HG03378 (cell line): ENCODE measurements around the gene CHAMP1.

Experiments
- ATAC-seq: cut with Tn5 transposase; IDR thresholded peaks from one replicate; pipeline ENCODE4 v1.9.1; 2021; ENCODE audit warnings: mild to moderate bottlenecking, moderate library complexity; ENCODE audit not compliant: unreplicated experiment

CHAMP1 gene, protein sequence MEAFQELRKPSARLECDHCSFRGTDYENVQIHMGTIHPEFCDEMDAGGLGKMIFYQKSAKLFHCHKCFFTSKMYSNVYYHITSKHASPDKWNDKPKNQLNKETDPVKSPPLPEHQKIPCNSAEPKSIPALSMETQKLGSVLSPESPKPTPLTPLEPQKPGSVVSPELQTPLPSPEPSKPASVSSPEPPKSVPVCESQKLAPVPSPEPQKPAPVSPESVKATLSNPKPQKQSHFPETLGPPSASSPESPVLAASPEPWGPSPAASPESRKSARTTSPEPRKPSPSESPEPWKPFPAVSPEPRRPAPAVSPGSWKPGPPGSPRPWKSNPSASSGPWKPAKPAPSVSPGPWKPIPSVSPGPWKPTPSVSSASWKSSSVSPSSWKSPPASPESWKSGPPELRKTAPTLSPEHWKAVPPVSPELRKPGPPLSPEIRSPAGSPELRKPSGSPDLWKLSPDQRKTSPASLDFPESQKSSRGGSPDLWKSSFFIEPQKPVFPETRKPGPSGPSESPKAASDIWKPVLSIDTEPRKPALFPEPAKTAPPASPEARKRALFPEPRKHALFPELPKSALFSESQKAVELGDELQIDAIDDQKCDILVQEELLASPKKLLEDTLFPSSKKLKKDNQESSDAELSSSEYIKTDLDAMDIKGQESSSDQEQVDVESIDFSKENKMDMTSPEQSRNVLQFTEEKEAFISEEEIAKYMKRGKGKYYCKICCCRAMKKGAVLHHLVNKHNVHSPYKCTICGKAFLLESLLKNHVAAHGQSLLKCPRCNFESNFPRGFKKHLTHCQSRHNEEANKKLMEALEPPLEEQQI

DNA sequence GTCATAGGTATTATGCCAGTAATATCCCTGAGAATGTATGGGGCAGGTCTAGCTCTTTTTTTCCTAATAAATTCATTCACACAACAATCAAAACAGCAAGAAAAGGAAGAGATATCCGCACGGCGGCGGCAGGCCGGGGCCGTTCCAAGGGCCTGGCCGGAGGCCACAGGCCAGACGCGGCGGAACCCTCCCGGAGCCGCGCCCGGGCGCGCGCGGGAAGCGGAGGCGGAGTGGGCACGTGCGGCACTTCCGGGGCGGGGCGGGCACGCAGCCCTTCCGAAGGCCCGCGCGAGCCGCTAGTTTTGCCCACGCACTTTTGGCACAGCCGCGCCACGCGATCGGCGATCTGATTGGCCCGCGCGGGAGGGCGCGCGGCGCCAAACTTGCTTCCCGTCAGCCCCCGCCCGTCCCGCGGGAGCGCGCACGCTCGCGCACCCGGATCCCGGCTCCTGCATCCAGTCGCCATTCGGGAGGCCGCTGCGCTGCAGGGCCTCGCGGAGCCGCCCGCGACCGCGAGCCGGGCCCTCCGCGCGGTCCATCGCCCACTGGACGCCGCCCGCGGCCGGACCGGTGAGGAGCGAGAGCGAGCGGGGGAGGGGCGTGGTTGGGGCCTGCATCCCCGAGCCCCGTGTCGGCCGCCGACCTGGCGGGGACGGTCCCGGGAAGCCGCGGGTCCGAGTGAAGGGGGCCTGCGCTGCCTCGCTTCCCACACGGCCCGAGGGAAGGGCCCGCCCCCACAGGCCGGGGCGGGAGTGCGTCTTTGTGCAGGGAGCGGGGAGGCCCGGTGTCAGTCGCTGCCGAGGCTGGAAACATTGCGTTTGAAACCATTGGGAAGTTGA lies at the start of gene CHAMP1:
Gene CHAMP1, plus strand, starts transcription at position 430 of the 839 bp plus-strand sequence. CDS start 9,340 bp downstream, outside the sequence.
- ATAC-seq = peak; percentile 56

DNA sequence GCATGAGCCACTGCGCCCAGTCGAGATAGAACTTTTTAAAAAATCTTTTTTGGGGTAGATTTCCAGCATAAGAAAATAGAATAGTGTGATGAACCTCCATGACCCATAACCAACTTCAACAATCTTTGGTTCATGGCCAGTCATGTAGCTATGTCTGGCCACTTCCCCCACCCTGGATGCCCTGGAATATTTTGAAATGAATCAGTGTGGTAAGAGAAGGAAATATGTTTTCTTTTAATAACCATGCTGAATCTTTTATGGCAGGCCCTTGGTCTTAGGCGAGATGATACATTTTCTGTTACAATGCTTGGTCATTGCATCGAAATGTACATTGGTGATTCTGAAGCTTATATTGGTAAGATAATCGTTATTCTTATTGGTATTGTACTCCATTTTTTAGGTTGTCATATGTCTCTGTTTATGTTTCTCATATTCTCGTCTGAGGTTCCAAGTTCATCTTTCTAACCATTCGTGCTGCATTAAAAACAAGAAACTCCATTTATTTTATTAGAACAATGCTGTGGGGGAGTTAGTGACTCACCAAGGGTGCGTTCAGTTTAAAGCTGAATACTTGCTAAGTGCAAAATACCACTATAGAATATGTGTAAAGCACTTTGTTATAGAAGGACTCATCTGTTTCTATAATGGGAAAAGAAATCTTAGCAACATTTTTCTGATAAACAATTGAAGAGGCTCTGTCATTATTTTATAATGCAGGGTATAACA lies 49.3 kb upstream of the CHAMP1 start:
- ATAC-seq = no peak

DNA sequence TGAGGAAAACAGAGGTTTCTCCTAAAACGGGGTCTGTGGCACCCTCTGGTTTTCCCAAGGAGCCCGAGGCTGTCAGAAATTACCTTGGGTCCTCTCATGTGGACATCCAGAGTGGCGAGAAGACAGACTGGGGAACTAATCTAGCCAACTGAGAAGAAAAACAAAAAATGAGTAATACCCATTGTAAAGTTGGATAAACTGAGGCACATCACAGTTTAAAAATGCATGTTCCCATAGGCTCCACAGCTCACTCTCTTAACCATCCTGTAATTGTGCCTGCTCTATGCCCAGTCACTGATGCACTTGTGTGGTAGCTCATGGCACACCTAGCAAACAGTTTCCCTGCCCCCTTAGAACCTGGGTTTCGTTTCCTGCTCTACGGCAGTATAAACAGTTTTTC lies 48.1 kb upstream of the CHAMP1 start:
- no peak for ATAC-seq

DNA sequence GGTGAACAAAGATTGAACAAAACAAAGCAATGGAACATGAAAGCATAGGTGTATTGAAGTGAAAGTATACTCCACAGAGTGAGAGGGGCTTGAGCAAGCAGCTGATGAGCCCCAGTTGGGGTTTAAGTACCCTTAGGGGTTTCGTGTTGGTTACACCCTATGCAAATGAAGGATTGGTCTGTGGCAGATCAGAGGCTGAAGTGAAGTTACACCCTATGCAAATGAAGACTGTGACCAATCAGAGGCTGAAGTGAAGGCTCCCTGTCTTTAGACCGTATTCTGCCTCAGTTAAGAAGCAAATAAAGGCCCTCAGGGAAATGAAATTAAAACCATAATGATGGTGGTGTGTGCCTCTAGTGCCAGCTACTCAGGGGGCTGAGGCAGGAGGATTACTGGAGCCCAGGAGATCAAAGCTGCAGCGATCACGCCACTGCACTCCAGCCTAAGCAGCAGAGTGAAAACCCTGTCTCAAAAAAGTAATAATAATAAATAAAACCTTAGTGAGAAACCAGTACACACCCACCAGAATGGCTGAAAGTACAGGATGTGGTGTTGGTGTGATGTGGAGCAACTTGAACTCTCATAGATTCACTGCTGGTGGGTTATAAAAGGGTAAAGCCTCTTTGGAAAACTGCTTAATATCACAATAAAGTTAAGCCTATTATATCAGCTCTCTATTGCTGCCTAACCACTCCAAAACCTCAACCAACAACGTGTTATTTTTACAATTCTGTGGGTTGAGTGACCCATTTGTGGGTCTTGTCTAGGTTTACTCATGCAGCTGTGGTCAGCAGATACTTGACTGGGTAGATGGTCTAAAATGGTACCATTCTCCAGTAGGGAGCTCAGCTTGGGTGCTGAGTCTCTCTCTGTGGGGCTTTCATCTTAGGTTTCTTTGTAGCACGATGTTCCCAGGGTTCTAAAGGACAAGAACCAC lies 45.7 kb upstream of the CHAMP1 start:
- no peak for ATAC-seq

DNA sequence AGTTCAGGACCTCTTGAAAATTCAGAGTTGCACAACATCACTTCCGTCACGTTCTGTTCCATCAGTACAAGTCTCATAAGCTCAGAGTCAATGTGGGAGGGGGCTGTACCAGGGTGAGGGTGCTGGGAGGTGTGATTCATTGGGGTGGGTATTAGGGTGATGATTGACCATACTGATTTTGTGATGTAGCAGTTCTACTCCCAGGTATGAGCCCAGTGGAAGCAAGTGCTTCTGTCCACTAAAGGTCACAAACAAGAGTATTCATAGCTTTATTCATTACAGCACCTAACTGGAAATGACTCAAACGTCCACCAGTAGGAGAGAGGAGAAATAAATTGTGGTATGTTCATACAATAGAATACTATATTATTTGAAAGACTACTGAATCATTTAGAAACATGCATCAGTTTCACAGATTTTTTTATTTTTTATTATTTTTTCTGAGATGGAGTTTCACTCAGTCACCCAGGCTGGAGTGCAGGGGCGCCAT lies 45.0 kb upstream of the CHAMP1 start:
- no peak for ATAC-seq

DNA sequence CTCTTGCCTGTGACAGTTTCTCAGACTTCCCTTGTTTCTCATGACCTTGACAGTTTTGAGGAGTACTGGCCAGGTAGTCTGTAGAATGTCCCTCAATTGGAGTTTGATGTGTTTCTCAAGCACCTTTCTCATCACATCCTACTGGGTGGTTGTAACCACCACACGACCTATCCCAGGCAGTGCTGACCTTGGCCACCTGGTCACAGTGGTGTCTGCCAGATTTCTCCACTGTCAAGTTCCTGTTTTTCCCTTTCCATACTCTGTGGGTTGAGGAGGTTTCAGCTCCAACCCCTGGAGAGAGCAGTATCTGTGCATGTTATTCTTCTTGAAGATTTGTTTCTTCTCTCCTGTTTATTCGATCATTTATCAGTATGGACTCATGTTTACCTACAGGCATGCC lies 41.3 kb upstream of the CHAMP1 start:
- no peak for ATAC-seq

DNA sequence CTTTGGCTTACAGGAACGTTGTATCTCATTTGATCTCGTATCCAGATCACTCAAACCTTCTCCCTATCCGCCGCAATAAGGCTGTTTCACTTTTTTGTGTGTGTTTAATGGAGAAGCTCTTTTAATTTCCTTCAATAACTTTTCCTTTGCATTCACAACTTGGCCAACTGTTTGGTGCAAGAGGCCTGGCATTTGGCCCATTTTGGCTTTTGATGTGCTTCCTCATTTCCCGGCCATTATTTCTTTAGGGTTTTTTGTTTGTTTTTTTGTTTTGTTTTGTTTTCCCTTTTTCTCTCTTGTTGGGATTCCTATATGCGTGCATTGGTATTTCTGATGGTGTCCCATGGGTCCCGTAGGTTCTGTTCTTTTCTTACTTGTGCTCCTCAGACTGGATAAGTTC lies 39.0 kb upstream of the CHAMP1 start:
- ATAC-seq = no peak

DNA sequence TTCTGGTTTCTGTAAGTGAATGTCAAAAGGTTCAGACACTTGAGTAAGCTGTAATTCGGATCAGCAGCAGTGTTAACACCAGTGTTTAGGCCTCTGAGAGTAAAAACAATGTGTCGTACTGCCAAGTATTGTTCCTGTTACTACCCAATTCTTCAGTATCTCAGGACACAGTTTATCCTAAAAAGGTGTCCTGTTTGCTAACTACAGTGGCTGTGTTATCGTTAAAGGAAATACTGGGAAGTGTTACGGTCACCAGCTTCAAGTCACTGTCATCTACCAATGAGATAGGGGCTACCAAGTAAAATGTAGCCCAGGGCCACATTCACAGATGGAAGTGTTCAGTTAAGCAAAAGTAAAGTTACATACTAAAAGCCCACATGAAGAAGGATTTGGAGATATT lies 35.2 kb upstream of the CHAMP1 start:
- ATAC-seq = no peak

DNA sequence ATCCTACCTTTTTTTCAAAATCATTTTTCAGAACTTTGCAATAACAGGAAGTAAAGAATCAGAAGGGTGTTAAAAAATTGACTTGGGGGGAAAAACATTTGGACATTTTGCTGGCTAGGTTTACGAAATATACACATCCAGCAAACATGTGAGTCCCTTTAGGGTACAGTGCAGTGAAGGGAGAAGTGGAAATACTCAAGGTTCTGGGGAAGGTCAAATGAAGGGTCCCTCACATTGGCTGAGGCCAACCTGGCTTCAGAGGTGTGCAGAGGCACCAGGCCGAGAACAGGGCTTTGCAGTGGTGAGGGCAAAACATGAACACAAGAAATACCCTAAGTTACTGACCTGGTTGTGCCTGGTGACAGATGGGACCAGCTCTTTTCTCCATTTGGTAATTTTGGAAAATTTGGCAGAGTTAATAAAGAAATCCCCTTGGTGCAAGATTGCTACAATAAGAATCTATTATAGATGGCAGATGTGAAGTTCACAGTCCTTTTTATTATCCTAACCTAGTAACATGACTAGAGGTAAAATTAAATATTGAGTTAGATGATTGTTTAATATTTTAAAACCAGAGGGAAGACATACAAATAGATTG lies 34.4 kb upstream of the CHAMP1 start:
- ATAC-seq = no peak

DNA sequence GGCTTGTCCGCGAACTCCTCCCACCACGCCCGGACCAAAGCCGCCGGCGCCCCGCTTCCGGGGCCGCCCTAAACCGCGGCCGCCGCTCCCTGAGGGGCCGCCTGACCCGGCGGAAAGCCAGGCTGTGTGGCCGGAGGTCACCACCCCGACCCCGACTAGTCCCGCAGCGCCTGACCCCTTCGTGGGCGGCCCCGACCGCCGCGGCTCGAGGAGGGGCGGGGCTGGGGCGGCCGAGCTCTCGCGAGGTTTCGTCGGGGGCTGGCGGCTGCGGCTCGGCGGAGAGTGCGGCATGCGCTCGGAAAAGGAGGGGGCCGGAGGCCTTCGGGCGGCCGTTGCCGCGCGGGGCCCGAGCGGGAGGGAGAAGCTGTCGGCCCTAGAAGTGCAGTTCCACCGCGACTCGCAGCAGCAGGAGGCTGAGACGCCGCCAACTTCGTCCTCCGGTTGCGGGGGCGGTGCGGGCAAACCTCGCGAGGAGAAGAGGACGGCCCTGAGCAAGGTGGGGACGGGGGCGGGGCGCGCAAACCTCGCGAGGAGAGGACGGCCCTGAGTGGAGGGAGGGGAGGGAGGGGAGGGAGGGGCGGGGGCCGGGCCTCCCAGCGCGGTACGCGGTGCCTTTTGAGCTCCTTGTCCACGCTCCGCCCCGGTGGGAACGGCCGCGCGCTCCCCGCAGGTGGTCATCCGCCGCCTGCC lies 32.8 kb upstream of the CHAMP1 start, which contains the start of gene UPF3A:
Gene UPF3A, plus strand, starts transcription at position 251 of the 690 bp plus-strand sequence. Its CDS starts 39 bp downstream, at position 290.
- peak; percentile 40 for ATAC-seq

DNA sequence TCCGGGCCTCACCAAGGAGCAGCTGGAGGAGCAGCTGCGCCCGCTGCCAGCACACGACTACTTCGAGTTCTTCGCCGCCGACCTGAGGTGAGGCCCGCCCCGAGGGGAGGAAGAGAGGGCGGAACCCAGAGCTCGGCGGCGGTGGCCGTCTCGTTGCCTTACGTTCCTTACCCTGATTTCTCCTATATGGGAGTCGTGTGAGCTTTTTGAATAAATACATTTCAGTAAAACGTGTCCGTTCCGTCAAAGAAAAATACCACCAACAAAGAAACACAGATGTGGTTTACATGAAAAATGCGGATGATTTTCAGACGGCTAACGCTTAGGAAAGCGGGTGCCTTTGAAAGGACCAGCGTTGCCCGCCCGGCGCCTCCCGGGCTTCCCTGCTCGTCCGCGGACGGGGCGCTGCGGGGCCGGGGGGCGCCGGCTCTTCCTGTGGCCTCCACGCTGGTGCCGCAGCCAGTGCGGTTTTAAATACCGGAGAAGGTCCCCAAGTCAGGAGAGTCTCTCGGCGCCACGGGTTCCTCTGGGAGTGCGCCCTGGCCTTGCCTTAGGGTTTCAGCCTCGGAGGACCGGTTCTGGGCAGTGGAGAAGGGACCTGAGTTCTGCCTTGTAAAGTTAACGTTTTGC lies 32.1 kb upstream of the CHAMP1 start:
- ATAC-seq = peak; percentile 51

DNA sequence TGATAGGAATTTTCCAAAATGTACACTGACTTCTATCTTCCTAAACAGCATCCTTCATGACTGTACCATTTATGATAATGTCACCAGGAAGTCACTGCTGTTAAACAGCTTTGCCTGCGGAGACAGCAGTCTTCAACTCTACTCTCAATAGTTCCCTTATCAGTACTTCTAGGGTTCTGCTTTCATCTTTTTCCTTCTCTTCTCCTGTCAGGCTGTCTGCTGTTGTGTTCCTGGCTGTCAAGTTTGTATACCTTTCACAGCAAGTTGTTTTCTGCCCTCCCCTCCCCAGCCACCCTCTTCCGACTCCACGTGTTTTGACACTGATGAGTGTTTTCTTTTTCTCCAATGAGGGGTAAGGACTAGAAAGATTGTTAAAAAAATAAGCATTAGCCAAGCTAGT lies 30.7 kb upstream of the CHAMP1 start:
- ATAC-seq = no peak

DNA sequence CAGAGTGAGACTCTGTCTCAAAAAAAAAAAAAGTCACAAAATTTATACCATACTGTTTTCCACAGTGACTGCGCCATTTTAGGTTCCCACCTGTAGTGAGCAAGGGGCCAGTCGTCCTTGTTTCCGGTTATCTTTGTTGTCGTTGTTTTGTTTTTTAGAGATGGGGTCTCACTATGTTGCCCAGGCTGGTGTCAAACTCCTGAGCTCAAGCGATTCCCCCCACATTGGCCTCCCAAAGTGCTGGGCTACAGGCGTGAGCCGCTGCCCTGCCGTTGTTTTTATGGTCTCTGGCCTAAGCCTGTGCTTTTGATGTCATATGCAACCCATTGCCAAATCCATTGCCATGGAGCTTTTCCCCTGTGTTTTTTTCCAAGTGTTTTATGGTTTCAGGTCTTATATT lies 29.6 kb upstream of the CHAMP1 start:
- ATAC-seq = no peak

DNA sequence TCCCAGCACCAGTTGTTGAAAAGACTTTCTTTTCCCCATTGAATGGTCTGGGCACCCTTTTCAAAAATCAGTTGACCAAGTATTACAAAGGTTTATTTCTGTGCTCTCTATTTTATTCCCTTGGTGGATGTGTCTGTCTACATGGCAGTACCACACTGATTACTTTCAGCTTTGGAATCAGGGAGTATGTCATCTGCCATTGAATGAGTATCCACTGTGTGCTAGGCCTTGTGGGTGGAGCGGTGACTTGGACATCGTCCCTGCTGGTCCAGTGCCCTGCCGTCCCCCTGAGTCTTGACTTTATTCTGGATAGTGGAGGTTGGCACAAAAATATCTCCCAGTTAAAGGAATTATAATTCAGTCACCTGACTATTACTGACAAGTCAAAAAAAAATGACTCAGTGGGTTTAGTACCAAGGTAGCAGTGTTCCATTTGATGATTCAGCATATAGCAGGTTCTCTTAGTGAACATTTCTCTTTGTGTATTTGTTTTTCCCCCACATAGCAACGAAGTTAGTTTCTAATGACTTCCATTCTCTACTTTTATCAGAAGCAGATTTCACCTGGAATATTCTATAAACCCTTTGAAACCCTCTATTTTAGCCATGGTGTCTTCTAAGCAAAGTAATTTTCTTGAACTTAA lies 29.0 kb upstream of the CHAMP1 start:
- ATAC-seq = no peak

DNA sequence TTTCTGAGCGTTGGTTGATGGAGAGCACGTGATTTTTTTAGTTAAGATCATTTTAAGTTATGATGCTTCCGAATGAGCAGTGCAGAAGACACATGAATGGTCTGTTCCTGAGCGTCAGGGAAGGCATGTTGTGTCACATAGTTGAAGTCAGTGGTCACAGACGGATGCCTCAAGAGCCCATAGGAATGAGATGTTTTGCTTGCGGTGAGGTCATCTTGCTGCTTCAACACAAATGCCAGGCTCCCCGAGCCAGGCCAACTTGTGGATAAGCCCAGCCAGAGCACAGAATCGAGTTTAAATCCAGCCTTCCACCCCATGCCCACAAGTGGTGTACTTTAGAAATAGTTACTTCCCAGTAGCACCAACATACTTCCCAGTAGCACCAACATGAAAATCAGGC lies 27.5 kb upstream of the CHAMP1 start:
- ATAC-seq = no peak

DNA sequence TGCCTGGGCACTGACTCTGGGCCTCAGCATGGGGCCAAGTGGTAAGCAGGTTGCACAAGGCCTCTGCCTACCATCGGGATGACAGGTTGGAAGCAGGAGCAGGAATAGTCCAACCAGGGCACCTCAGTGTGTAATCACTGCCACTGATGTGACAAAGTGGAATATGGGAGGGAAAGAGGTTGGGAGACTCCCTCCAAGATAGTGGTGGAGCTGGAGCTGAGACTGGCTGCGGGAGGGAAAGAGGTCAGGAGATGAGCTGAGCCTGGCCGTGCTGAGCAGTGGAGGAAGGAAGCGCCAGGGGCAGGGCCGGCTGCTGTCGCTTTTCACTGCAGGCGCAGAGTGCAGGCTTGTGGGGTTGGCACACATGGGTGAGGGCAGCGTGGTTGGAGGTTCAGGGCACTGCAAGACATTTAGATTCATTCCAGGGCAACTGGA lies 26.1 kb upstream of the CHAMP1 start:
- no peak for ATAC-seq

DNA sequence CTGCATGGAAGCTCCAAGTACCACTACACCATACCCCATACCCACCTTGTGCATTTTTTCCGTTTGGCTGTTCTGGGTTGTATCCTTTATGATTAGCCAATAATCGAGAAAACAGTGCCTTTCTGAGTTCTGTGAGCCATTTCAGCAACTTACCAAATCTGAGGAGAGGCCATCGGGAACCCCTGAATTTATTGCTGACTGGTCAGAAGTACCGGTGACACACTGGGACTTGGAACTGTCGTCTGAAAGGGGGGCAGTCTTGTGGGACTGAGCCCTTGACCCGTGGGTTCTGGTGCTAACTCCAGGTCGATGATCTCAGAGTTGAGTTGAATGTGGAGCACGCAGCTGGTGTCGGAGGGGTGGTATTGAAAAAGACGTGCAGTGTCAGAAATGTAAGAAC lies 17.9 kb upstream of the CHAMP1 start:
- no peak for ATAC-seq
